Ureter (tissue), 1 donor: ENCODE data around the gene UGT1A4. TPM values are rescaled to one million over a fixed set of nuclear protein-coding genes. Genes with fewer than 3 reads are reported as not detected.

Source experiments
- total RNA-seq: library from RNA; stranded (reverse); gene quantifications from one replicate; pipeline ENCODE4 v1.2.4, GENCODE V29; 2023
- donor health status: DM: yes; HTN: yes; CAD: no.

The UGT1A4 gene
- total RNA-seq, 1 donor from 2014 or later, result 23.2 TPM

Other genes with a start within 250 kb of the UGT1A4 start
- 79.2 TPM for gene USP40, start 152.0 kb upstream of the UGT1A4 start, total RNA-seq
- gene UGT1A8, start 101.1 kb upstream of the UGT1A4 start, total RNA-seq, result 4.4 TPM
- 3.0 TPM for gene UGT1A10, start 82.3 kb upstream of the UGT1A4 start, total RNA-seq
- 1.5 TPM for gene UGT1A9, start 46.8 kb upstream of the UGT1A4 start, total RNA-seq
- gene UGT1A7, start 36.8 kb upstream of the UGT1A4 start, total RNA-seq, result 7.7 TPM
- 134 TPM for gene UGT1A6, start 25.8 kb upstream of the UGT1A4 start, total RNA-seq
- 21.3 TPM for gene UGT1A5, start 5.8 kb upstream of the UGT1A4 start, total RNA-seq
- gene UGT1A3, start 10.3 kb downstream of the UGT1A4 start, total RNA-seq, result 20.8 TPM
- gene UGT1A1, start 41.5 kb downstream of the UGT1A4 start, total RNA-seq, result 21.8 TPM
- gene MROH2A, start 59.6 kb downstream of the UGT1A4 start, total RNA-seq, result 9.3 TPM
- 0.31 TPM for gene HJURP, start 135.8 kb downstream of the UGT1A4 start, total RNA-seq
- gene TRPM8, start 198.6 kb downstream of the UGT1A4 start, total RNA-seq, result not detected